GM18502 (cell line): ENCODE measurements around the gene SLC9A5.

Experiments used
- ATAC-seq: cut with Tn5 transposase; IDR thresholded peaks from one replicate; pipeline ENCODE4 v1.9.1; 2021; ENCODE audit warnings: mild to moderate bottlenecking; ENCODE audit not compliant: unreplicated experiment, poor library complexity

The SLC9A5 gene

GRCh38 chr16:67299269-67299668 is 50.5 kb downstream of the SLC9A5 start:
- no peak for ATAC-seq

DNA sequence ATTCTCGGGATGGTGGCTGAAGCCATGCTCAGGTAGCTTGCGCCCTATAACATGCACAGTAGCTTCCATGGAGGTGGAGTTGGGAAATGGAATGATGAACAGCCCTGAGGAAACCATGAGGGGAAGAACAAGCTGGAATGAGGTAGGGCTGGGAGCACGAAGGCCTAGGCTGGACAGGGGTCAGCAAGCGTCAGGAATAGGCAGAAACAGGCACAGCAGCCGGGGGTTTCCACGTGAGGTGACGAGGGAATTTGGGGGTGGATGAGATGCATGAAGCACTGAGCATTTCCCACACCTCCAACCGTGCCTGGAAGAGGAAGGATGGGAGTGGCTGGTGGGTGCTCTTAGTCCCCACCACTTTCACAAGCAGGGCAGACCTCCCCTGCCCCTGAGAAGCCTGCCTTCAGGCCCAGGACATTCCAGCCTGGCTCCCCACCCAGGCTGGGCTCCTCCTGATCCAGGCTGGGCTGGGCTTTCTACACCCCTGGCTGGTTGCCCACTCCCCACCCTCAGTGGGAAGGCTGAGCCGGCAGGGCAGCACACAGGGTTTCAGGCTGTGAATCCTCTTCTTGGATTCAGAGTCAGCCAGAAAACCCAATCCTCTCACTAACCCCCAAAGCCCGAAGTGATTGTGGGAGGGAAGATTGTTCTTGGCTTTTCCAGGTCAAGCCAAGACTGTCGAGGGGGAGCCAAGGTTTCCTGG is 52.5 kb downstream of the SLC9A5 start:
- no peak for ATAC-seq

DNA sequence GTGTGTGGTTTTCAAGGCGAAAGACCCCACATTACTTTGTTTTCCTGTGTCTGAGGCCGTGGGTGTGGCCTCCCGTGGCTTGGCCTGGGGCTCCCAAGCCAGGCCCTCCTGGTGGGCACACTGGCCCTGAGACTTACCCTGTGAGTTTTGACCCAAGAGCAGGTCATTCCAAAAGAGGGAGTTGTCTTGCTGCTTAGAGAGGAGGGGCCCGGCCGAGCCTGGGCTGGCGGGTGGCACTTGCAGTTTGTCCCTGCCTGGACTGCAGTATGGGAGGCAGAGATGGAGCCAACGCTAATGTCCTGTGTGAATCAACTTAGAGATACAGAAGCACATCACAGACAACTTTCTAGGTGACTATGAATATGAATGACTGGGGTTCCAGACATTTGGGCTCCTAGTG is 53.3 kb downstream of the SLC9A5 start:
- ATAC-seq = no peak

DNA sequence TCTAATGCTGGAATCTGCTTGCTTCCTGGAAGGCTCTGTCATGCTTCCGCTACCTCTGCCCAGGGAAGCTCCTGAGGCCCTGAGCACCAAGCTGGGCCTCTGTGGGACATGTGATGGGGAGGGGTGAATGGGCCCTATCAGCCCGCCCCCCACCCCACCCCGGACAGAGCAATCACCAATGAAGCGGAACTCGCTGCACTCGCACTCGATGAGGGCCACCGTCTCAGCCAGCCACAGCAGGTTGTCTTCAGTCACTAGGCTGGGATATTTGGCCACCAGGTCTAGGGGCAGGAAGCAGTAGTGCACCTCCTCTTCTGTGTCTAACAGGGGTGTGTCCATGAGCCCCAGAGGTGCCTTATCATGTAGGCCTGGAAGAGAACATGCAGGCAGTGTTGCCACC is 54.2 kb downstream of the SLC9A5 start:
- ATAC-seq = no peak

- ATAC-seq = no peak
Observed at GRCh38 chr16:67304020-67304419, 55.2 kb downstream of the SLC9A5 start.

GRCh38 chr16:67305216-67306071 is 56.7 kb downstream of the SLC9A5 start:
- no peak for ATAC-seq

DNA sequence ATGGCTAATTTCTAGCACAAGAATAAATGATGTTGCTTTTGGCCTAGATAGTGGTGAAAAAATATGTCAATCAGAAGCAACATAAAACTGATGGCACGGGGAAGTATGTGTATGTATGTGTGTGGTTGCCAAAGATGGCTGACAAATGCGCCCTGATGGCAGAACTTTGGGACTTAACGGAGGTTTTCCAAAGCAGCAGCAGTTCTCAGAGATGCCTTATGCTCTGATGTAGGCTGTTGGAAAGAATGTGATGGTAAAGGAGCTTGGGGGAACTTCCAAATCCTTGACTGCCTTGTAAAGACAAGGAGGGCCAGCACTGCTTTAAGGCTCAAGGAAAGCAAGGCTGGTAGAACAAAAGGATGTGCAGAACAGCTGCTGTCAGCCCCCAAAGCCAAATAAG is 61.8 kb downstream of the SLC9A5 start:
- ATAC-seq = no peak

GRCh38 chr16:67311607-67312488 is 63.1 kb downstream of the SLC9A5 start:
- peak; percentile 87 for ATAC-seq

GRCh38 chr16:67312719-67313118 is 63.9 kb downstream of the SLC9A5 start:
- no peak for ATAC-seq

- ATAC-seq = no peak
Observed at GRCh38 chr16:67317853-67318252, 69.1 kb downstream of the SLC9A5 start.
